Panc1 (cell line): ENCODE data around the gene COX7A1. TPM values are rescaled to one million over a fixed set of nuclear protein-coding genes. Genes with fewer than 3 reads are reported as not detected.

Experiments
- ATAC-seq: fragments of 200-7000 bp; cut with Tn5 transposase; 2 replicates; pipeline ENCODE4 v1.9.1; 2020; ENCODE audit warnings: mild to moderate bottlenecking, moderate library complexity
- BruUV-seq: library from RNA; stranded (reverse); fragments of 400-500 nt; replicated peaks from 2 replicates; lab custom pipeline; 2021; lab: Mats Ljungman, UMichigan
- CTCF ChIA-PET: fragments of 300-600 bp; sonication (Branson Sonifier 250); formaldehyde crosslinking; loops from one replicate; lab custom pipeline; 2022; ENCODE audit warnings: antibody characterized with exemption; lab: Charles Lee
- POLR2A ChIA-PET: fragments of 300-600 bp; sonication (Branson Sonifier 250); formaldehyde crosslinking; loops from one replicate; lab custom pipeline; 2022; ENCODE audit warnings: antibody characterized with exemption; lab: Charles Lee
- DNase-seq: peaks from one replicate; pipeline ENCODE4 v3.0.0-alpha.2; 2010; ENCODE audit warnings: low read depth, low spot score
- H3K27ac ChIP-seq: 2 replicates; pipeline ENCODE4 v1.5.1; 2011; ENCODE audit warnings: mild to moderate bottlenecking, low read length, inconsistent platforms
- H3K27me3 ChIP-seq: fragments of 200-500 bp; sonication (Bioruptor generic); 2 replicates; pipeline ENCODE4 v1.6.0; 2014; ENCODE audit warnings: low read length, inconsistent platforms; ENCODE audit not compliant: control insufficient read depth, insufficient read depth
- H3K36me3 ChIP-seq: fragments of 200-500 bp; sonication (Bioruptor generic); 2 replicates; pipeline ENCODE4 v1.5.1; 2014; ENCODE audit warnings: inconsistent platforms, mild to moderate bottlenecking, low read length, moderate library complexity; ENCODE audit not compliant: control insufficient read depth, insufficient read depth
- H3K4me1 ChIP-seq: 2 replicates; pipeline ENCODE4 v1.5.1; 2011; ENCODE audit warnings: inconsistent platforms, mild to moderate bottlenecking, low read length, moderate library complexity; ENCODE audit not compliant: control insufficient read depth, insufficient read depth
- H3K4me3 ChIP-seq, 2 experiments: 2 replicates each; pipeline ENCODE4 v1.5.1; 2011 to 2012; ENCODE audit warnings: low read depth in 2 of 2, low read length in 2 of 2, mild to moderate bottlenecking in 2 of 2, inconsistent platforms in 1 of 2, moderate library complexity in 1 of 2
- H3K9me3 ChIP-seq: fragments of 200-500 bp; sonication (Bioruptor generic); 2 replicates; pipeline ENCODE4 v1.5.1; 2014; ENCODE audit warnings: low read depth, mild to moderate bottlenecking, inconsistent platforms, low read length, moderate library complexity; ENCODE audit not compliant: control insufficient read depth, insufficient read depth
- CTCF ChIP-seq: fragments of 450-650 bp; IDR thresholded peaks from 2 replicates; pipeline ENCODE4 v1.5.1; 2017; ENCODE audit warnings: mild to moderate bottlenecking
- POLR2AphosphoS5 ChIP-seq: IDR thresholded peaks from 2 replicates; pipeline ENCODE4 v1.6.1; 2012; ENCODE audit warnings: mild to moderate bottlenecking, low read depth, low read length, moderate library complexity
- REST ChIP-seq, 2 experiments: IDR thresholded peaks; 2 replicates each; pipeline ENCODE4 v1.6.1; 2011 to 2012; ENCODE audit warnings: low read depth in 2 of 2, control low read depth in 1 of 2, low read length in 1 of 2, mild to moderate bottlenecking in 1 of 2, moderate library complexity in 1 of 2; ENCODE audit not compliant: insufficient read depth in 1 of 2
- SIN3A ChIP-seq: IDR thresholded peaks from 2 replicates; pipeline ENCODE4 v1.6.1; 2012; ENCODE audit warnings: low read depth, mild to moderate bottlenecking, low read length, moderate library complexity, borderline replicate concordance; ENCODE audit not compliant: insufficient read depth
- TCF7L2 ChIP-seq: IDR thresholded peaks from 2 replicates; pipeline ENCODE4 v1.6.1; 2011; ENCODE audit warnings: mild to moderate bottlenecking, low read depth, low read length, inconsistent platforms
- in situ Hi-C: cut with HindIII; loops from 2 replicates; pipeline ENCODE4 v1.10.0; 2016; ENCODE audit warnings: low sequenced_read_pairs, low pct_unique_long_range_greater_than_20kb
- intact Hi-C: fragments of 100-400 bp; cut with micrococcal nuclease; formaldehyde crosslinking; loops from one replicate; pipeline ENCODE4 v1.10.0; 2022; ENCODE audit not compliant: unreplicated experiment
- total RNA-seq: library from RNA; stranded (reverse); gene quantifications from one replicate; pipeline ENCODE4 v1.2.1, GENCODE V29; 2021; ENCODE audit not compliant: unreplicated experiment

Gene COX7A1
- total RNA-seq, 1 experiment from 2014 or later: 0.33 TPM

- ATAC-seq: no peak
- ChIA-PET POLR2A (no interaction called here), CTCF (no interaction called here)
- Histone ChIP-seq H3K4me1 (peaks cover 14% of the 10 kb centered on the region), H3K36me3 (peaks cover 3% of the 10 kb centered on the region; the same call in 1 of the 2 replicates), H3K27ac (no peak overlapping the region), H3K4me3 (no peak overlapping the region), H3K9me3 (no peaks in the 10 kb centered on the region), H3K27me3 (no peaks in the 10 kb centered on the region)
- no TSS peak for BruUV-seq
- TF ChIP-seq REST (IDR thresholded peaks at IDR 0.05; ENCODE audit: insufficient read depth in 1 of 2, low read depth in 2 of 2, low read length in 1 of 2): no peak
- no peak for TF ChIP-seq POLR2AphosphoS5
- TF ChIP-seq TCF7L2: no peak
- no peak for TF ChIP-seq SIN3A
- no peak for TF ChIP-seq CTCF
- intact Hi-C loops (no loop called here), in situ Hi-C loops (no loop called here)
- DNase-seq: no peak
Observed at GRCh38 chr19:36112678-36113077, 39.6 kb downstream of the COX7A1 start.

GRCh38 chr19:36111200-36111539 is 41.1 kb downstream of the COX7A1 start:
- Histone ChIP-seq H3K27me3 (no peaks in the 10 kb centered on the region), H3K4me1 (peaks cover 7% of the 10 kb centered on the region), H3K4me3 (no peak overlapping the region), H3K9me3 (no peaks in the 10 kb centered on the region), H3K36me3 (no peaks in the 10 kb centered on the region; the same call in 1 of the 2 replicates), H3K27ac (no peak overlapping the region)
- TF ChIP-seq POLR2AphosphoS5 (no peak), SIN3A (no peak), REST (IDR thresholded peaks at IDR 0.05; ENCODE audit: insufficient read depth in 1 of 2, low read depth in 2 of 2, low read length in 1 of 2) (no peak), CTCF (no peak), TCF7L2 (no peak)
- ATAC-seq: no peak
- DNase-seq: no peak
- intact Hi-C loops (no loop called here), in situ Hi-C loops (no loop called here)
- CTCF ChIA-PET: interaction anchor here (0.5 to 0.6 kb wide), 2 partner anchors 248 to 459 kb away, joined by 7 to 13 read pairs; no protein-coding TSS in a partner anchor
- TSS peak; percentile 22 for BruUV-seq
- POLR2A ChIA-PET: interaction anchor here (0.6 kb wide), 1 partner anchor 231 kb away, joined by 5 read pairs; no protein-coding TSS in a partner anchor
